GM21737 (cell line): ENCODE results near the gene FNTB.

Source experiments
- ATAC-seq: cut with Tn5 transposase; IDR thresholded peaks from one replicate; pipeline ENCODE4 v1.9.1; 2021; ENCODE audit warnings: mild to moderate bottlenecking, moderate library complexity; ENCODE audit not compliant: unreplicated experiment

Gene FNTB, protein sequence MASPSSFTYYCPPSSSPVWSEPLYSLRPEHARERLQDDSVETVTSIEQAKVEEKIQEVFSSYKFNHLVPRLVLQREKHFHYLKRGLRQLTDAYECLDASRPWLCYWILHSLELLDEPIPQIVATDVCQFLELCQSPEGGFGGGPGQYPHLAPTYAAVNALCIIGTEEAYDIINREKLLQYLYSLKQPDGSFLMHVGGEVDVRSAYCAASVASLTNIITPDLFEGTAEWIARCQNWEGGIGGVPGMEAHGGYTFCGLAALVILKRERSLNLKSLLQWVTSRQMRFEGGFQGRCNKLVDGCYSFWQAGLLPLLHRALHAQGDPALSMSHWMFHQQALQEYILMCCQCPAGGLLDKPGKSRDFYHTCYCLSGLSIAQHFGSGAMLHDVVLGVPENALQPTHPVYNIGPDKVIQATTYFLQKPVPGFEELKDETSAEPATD

DNA sequence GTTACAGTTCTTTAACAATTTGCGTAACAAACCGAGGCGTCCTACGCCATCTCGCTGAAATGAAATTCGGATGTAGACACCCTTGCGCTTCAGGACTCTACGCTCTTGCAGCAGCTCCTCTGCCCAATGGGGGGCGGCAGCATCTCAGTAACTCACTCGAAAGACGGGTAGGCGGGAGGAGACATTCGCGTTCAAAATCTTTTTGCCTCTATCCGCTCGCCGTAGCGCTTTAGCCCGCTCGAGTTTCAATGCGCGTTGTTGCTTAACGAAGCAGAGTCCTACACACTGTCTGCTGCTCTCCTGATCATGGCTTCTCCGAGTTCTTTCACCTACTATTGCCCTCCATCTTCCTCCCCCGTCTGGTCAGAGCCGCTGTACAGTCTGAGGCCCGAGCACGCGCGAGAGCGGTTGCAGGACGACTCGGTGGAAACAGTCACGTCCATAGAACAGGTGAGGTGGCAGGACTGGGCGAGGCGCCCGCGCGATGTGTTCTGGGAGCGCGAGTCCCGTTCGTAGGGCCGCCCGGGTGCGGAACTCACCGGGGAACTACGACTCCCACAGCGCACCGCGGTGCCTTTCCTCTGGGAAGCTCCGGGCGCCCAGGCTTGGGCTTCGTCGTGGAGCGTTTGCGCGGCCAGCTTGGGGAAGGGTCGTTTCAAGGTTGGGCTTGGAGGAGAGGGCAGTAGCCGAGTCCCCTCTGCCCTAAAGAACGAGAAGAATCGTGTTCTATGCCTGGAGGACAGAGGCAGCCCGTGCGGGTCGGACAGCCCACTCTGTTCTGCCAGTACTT, at the start of gene FNTB:
Gene FNTB (plus strand): TSS at position 248 of the 790 bp plus-strand sequence. CDS start 59 bp downstream, at position 307.
- ATAC-seq = peak; percentile 92

DNA sequence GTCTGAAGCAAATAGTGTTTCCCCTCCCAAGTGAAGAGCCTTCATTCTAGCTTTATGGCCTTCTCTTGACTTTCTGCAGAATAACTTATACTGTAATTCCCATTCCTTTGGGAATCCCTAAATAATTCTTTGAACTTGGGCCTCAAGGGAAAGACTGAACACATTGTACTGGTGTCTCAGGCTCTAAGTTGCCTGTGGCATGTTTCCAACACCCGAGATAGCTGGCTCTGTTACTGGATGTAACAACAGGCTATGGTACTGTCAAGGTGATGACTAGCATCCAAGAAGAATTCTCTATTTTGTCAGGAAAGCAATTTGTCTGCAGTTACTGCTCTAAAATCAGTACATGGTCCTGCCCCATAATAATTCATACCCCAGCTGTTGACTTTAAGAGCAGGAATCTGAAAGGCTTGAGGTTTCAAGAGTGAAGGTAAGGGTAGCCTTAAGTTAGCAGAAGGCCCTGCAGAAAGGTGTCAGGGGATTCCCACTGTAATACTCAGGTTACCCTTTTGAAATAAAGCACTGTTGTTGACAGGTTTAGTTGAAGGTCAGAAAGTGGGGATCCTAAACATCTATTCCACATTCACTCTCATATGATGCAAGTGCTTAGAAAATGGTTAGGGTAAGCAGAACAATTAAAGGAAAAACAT, 49.4 kb upstream of the FNTB start:
- no peak for ATAC-seq

DNA sequence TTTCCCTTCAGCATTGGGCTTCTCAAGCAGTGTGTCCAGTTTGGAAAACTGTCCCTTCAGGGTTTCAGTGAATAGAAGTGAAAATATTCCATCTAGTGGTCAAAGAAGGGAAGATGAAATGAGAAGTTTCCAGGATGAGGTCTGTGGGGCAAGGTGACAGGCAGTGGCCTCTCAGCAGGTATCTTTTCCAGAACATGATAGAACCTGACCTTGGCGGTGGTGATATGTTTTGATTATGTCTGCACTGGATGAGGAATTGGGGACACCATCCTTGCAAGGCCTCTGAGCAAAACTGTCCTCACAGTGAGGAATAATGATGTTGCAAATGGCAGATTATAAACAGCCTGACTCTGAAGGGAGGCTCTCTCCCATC, 48.9 kb upstream of the FNTB start:
- ATAC-seq = no peak

DNA sequence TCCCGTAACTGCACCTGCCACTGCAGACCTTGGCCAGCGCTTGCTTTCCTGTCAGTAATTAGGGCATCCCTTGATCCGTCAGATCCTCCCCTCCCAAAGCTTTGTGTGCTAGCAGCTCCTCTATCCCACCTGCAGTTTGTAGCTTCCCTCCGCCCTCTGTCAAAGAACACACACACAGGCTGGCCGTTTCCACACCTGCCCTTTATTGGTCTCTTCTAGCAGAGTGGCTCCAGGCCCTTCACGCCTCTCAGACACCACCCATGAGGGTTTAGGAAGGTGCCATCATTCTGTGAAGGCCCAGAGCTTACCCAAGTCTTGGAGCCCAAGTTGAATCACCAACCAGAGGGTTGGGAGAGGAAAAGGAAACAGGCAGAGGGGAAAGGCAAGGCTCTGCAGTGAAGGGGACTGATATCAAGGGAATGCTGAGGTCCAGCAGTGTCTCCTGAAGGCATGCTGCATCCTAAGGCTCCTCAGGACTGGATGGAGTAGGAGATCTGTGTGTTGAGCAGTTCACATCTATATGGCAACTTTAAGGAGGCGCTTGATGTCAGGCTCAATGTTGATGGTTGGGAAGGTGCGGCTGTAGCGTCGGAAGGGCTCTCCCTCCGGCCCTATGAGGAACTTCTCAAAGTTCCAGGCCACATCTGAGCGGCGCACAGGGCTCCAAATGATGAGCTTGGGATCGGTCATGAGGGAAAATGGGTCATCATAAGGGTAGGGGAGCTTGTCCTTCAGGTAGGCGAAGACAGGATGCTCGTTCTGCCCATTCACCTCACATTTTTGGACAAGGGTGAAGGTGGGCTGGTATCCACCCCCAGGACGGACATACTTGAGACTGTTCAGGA, 47.5 kb upstream of the FNTB start:
- no peak for ATAC-seq

DNA sequence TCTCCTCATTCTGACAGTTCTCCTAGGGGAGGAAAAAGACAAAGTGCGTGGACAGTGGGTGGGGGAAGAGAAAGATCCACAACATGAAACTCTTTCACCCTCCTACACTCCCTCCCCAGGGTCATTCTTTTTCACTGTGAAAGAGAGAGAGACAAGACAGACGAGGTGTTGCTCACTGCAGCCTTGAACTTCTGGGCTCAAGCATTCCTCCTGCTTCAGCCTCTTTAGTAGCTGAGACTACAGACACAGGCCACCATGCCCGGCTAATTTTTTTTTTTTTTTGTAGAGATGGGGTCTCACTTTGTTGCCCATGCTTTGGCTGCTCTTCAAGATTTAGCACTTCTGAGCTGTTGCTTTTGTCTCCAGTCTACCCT, 46.9 kb upstream of the FNTB start:
- no peak for ATAC-seq

DNA sequence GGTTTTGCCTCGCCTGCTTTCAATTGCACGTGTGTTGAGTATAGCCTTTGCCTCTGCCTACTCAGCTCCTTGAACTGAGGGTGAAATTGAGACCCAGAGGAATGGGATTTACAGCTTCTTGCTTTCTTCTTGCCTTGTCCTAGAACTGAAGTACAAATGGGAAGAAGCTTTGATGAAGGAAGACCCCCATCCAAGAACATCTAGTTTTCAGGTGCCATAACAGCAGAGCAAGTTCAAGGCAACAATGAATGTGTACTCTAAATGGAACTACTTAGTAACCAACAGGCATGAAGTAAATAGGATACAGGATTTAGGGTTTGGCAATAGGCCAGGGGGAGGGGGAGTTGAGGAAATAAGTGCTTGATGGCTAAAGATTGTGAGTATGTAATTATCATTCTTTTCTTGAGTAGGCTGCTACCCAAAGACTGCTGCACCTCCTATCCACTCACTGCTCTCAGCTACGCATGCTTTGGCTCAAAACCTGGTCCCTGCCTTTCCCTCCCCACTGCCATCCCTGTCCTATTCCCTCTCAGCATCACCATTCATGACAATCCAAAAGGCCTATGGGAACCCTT, 46.3 kb upstream of the FNTB start:
- ATAC-seq = no peak

DNA sequence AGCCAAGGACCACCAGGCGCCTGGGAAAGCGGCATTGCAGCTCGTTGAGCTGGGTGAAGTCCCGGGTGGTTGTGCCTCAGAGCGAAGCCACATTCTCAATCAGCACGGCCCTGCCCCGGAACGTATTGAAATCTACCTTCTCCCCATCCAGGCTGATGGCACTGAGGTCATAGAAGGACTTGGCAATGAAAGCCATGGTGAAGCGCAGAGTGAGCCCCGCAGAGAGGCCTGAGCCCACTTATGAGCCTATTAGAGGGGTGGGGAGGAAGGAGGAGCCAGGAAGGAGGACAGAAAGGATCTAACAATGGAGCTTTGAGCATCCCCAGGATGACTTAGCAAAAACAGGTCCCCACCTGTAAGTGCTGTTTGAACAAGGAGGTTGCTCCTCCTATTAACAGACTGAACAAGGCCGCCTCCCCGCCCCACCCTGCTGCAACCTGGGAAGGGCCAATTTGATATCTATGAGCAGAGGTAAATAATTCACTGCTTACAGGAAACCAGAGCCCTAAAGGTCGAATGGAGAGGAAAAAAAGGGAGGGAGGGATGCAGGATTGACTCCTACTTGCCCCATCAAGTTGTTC, 44.1 kb upstream of the FNTB start, which contains the start of gene GPX2:
Gene GPX2 (minus strand): TSS at position 215 of the 581 bp plus-strand sequence. CDS start 19 bp downstream, at position 196.
- no peak for ATAC-seq

DNA sequence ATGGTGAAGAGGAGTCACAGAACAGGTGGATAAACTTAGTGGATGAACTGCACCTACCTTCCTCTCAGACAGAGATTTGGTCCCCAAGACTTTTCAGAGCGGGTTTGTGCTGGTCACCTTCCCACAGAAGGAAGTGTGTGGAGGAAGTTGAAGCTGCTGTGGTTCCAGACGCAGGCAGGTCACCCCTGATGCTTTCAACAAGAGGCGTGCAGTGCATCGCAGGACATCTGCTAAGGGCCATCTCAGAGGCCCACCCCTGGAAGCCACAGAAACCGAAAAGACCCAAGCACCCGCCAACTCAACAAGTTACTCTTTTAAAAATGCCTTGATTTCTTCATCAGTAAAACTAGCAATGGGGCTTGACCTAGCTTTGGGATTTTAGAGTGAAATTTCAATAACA, 43.1 kb upstream of the FNTB start:
- no peak for ATAC-seq

DNA sequence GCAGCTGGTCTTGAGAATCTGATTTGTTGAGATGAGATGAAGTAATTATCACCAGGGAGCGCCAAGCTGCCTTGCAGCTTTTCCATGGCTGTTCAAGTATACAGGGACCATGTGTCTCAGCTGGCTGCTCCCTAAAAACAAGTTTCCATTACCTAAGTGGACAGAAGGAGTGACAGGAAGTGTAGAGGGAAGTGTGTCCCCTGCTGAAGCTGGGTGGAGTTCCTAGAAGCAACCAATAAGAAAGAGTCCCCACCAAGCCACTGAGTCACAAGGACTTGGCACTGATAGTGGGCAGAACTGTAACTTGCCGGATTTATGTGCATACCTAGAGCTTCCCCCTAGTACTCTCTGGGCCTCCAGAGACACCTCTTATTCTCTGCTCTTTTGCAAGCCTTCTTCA, 42.7 kb upstream of the FNTB start:
- ATAC-seq = no peak

DNA sequence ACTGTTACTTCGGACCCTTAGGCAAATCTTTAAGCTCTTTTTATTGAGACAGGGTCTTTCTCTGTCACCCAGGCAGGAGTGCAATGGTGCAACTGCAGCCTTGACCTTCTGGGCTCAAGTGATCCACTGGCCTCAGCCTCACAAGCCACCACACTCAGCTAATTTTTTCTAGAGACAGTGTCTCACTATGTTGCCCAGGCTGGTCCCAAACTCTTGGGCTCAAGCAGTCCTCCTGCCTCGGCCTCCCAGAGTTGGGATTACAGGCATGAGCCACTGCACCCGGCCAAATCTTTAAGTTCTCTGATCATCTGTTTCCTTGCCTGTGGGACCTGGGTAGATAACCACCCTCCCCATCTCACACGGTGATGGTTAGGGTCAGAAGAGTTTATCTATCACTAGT, 41.8 kb upstream of the FNTB start:
- ATAC-seq = no peak

DNA sequence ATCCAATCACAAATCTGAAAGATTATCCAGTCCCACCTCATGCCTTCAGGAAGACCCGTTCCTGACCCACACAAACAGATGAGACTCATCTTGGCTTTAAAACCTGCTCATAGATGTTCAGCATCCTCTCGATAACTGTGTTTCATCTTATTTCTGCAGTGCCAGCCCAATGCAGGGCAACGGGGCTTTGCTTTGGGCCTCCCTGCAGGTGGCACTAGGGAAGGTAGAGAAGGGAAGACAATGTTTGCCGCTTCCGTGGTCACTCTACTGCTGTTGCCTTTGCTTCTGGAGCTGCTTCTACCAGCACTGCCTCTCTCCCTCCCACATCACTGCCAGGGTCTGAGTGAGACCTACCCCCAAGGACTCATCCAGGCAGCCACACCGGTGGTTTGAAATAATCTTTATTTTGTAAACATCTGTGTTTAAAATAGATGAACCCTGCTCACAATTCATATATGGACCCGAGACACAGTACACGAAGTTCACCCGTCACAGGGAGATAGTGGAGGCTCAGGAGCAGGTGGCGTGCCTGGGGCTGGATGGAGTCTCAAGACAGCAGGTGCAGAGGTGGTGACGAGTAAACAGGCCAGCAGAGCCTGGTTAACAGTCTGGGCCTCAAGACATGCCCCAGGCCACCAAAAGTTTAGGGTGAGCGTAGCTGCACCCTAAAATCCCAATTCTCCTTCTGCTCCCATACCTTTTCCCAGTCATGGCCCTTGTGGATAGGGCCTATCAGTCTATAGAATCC, 41.1 kb upstream of the FNTB start:
- no peak for ATAC-seq

DNA sequence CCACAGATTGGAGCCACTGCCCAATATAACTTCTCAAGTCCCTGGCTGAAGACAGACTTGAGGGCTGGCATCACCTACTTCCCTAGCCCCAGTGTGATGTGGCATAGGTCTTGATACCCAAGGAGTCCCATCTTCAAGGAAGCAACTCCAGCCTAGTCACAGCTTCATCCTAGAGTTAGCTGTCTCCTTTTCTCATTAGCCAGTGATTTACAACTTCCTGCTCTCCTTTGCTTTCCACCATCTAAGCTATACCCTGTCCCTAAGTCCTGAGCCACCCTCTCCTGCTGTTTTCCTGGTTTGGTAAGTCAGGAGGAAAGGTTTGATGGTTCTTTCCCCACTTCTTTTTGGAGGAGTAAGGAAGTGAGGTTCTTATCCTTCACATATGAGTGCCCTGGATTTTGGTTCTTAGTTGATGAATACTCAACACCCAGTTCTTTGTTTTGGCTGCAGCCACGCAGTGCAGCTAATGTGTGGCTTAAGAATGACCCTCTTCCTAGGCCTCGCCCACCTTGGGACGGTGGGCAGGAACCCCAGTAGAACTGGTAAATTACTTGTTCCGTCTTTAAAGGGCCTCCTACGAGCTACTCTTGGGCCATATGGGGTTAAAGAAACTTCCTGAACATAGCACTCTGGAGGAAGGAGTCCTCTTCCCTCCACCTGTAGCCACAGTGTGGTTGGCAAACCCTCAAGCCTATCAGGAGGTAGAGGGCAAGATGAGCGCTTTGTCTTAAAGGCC, 40.2 kb upstream of the FNTB start:
- ATAC-seq = no peak

DNA sequence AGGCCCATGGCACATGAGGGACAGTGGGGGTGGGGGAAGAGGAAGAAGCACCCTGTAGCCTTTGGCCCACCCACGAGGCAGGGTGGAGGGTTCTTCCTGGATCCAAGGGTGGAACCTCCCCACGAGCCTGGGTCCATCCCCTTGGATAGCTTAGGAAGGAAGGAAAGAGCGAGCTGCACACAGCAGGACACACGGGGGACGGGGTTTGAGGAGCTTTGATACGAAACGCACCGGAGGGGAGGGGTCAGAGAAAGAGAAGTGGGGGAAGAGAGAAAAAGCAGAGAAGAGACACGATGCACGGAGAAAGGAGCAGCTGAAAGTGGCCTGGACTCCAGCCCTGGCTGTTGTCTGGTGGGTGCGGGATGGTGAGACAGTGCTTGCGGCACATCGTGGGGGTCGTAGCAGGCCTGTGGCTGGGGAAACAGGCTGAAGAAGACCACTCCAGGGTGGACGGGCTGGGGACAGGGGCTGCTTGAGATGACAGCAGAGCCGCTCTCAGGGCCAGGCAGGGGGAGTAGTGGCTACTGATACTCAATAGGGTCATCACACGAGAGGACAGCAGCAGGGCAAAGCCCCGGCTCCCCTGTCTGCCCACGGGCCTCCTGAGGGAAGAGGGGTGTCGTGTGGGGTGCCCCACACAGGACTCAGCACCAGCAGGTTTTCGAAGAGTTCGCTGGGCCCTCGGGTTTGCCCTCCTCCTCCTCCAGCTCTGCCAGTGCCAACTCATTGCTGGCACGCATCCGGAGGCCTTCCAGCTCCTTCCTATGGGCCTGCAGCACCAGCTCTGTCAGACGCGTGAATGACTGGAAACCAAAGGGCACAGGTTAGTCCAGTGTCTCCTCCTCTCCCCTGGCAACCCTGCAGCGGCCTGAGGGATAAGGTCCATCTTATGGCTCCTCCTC, 38.7 kb upstream of the FNTB start:
- ATAC-seq = no peak

DNA sequence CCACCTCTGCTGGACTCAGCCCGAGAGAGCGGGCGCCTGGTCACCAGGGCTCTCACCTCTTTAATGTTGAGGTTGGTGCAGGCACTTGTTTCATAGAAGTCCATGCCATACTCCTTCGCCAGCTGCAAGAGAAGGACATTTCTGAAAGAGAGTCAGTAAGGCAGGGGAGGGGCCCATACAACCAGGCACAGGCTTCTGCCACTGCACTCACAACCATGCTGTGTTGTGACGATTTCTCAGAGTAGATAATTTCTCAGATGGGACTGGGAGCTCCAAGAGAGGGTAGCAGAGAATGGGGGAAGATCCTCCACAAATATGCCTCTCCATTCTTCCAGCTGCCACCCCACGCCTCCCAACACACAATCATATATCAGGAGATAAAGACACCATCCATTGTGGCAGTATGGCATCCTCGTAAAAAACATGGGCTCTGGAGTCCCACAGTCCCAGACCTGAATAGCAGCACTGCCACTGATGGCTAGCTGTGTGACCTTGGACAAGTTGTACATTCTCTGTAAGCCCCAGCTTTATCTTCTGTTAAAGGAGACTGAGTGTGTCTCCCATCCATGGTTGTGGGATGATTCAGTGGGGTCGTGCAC, 38.0 kb upstream of the FNTB start:
- no peak for ATAC-seq

DNA sequence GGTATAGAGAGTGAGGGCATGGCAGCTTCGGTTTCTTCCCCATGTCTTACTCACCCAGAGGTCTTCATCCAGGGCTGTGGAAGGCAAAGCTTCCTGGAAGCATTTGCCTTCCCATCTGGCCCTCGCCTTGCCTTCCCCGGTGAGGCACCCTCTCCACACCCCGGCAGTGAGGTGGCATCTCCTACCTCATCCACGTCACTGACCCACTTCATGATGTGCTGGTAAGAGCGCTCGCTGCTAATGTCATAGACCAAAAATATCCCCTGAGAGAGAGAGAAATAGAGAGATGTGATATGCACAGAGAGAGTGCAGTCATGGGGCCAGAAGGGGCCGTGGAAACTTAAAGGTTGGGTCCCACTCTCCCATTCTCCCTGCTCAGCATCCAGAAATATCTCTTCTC, 35.8 kb upstream of the FNTB start:
- ATAC-seq = no peak

DNA sequence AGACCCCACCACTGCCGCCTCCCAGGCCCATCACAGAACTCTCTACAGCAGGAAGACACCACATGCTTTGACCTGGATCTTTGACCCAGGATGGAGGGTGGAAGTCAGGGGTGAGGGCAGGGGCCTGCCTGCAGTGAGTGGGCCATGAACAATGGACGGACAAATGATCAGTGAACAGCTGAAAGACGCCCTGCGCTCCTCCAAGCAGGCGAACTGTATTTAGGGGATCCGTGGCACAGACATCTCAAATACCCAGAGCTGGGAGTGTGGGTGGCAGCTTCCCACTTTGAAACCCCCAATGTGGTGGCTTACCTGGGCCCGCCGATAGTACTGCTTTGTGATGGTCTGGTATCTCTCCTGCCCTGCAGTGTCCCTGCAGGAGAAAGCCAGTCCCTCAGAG, 35.4 kb upstream of the FNTB start:
- no peak for ATAC-seq

DNA sequence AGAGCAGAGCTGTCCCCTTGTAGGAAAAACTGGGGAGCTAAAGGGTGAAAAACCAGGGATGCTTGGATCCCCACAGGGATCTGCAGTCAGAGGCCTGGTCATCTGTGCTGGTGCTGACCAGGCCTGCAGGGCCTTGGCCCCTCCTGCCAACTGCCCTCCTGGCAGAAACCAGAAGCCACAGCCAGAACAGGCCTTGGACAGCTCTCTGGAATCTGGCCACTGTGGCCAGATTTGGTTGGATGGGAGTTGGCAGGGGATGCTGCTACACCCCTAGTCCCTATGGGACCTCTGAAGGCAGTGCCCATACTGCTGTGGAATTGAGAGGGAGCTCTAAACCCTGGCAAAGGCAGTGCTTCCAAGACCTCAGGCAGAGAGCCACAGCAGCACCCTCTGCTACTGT, 35.0 kb upstream of the FNTB start:
- ATAC-seq = no peak
